Natural killer cell treated with Interleukin-12 subunit alpha and Interleukin-12 subunit beta and Interleukin-15 and Interleukin-18, amount 100 ng/mL, for 72 hours (primary cell): Measurements from ENCODE around the gene HOXC9. TPM values are rescaled to one million over a fixed set of nuclear protein-coding genes. Genes with fewer than 3 reads are reported as not detected.

ENCODE experiments used
- ATAC-seq, 2 donors: fragments of 150-1000 bp; cut with Tn5 transposase in 1 of 2; sonication (Bioruptor Pico), chemical (Tn5 transposase) in 1 of 2; 2 replicates each; pipeline ENCODE4 v1.10.0; 2021
- DNase-seq: peaks from one replicate; pipeline ENCODE4 v3.0.0; 2022; ENCODE audit warnings: low spot score
- H3K27ac Mint-ChIP-seq, 2 donors: 1 replicate in 1 of 2; 2 replicates in 1 of 2; pipeline ENCODE4 v1.8.0; 2022; ENCODE audit warnings: mixed read lengths in 2 of 2, mild to moderate bottlenecking in 1 of 2, moderate library complexity in 1 of 2
- H3K27me3 Mint-ChIP-seq, 2 donors: 1 replicate in 1 of 2; 2 replicates in 1 of 2; pipeline ENCODE4 v1.8.0; 2022; ENCODE audit warnings: mixed read lengths in 2 of 2
- H3K36me3 Mint-ChIP-seq: one replicate; pipeline ENCODE4 v1.8.0; 2022; ENCODE audit warnings: mixed read lengths
- H3K4me1 Mint-ChIP-seq, 2 donors: 1 replicate in 1 of 2; 2 replicates in 1 of 2; pipeline ENCODE4 v1.8.0; 2022; ENCODE audit warnings: low read depth in 2 of 2, mixed read lengths in 2 of 2, mild to moderate bottlenecking in 1 of 2
- H3K4me3 Mint-ChIP-seq: one replicate; pipeline ENCODE4 v1.8.0; 2022; ENCODE audit warnings: mixed read lengths
- H3K9me3 Mint-ChIP-seq: 2 replicates; pipeline ENCODE4 v1.8.0; 2022; ENCODE audit warnings: mixed read lengths
- total RNA-seq, 2 donors: library from RNA; stranded (reverse); gene quantifications; one replicate each; pipeline ENCODE4 v1.2.3, GENCODE V29; 2022

HOXC9 gene
- total RNA-seq, 2 donors from 2014 or later, result not detected

DNA sequence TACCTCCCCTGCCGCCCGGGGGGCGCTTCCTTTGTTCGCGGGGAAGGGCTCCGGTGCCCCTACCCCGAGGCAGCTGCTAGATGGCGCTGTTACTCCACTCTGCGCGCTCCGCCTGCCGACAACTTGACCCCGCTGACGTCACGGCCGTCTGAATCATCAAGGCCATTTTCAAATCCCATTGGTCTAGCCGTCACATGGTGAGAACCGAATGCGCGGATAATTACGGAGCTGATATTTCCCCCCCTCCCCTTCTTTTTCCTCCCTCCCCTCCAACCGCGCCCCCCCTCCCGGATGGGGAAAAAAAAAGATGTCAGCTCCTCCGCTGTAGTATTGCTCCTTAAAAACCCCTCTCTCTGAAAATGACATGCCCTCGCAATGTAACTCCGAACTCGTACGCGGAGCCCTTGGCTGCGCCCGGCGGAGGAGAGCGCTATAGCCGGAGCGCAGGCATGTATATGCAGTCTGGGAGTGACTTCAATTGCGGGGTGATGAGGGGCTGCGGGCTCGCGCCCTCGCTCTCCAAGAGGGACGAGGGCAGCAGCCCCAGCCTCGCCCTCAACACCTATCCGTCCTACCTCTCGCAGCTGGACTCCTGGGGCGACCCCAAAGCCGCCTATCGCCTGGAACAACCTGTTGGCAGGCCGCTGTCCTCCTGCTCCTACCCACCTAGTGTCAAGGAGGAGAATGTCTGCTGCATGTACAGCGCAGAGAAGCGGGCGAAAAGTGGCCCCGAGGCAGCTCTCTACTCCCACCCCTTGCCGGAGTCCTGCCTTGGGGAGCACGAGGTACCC, 14.9 kb upstream of the HOXC9 start, which contains the start of gene HOXC10:
TSS of gene HOXC10 (plus strand) at position 246 of the 791 bp plus-strand sequence. CDS start at position 360, 114 bp downstream.
- peak; percentile 87 for DNase-seq
- no peaks in the 10 kb centered on the region for H3K9me3 Mint-ChIP-seq
- H3K36me3 Mint-ChIP-seq, result no peaks in the 10 kb centered on the region
- peak; percentile 79 to 91 for ATAC-seq
- H3K27ac Mint-ChIP-seq, result no peak within 1 kb of the TSS
- H3K4me1 Mint-ChIP-seq, result peaks cover 25 to 28% of the 10 kb centered on the region in 2 donors
- peak within 1 kb of the TSS; percentile 65 for H3K4me3 Mint-ChIP-seq
- H3K27me3 Mint-ChIP-seq, result peaks cover 75 to 85% of the 10 kb centered on the region in 2 donors

DNA sequence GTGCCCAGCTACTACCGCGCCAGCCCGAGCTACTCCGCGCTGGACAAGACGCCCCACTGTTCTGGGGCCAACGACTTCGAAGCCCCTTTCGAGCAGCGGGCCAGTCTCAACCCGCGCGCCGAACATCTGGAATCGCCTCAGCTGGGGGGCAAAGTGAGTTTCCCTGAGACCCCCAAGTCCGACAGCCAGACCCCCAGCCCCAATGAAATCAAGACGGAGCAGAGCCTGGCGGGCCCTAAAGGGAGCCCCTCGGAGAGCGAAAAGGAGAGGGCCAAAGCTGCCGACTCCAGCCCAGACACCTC, 14.3 kb upstream of the HOXC9 start:
- ATAC-seq (no peak), DNase-seq (no peak)
- Mint-ChIP-seq H3K36me3 (no peaks in the 10 kb centered on the region), H3K9me3 (no peaks in the 10 kb centered on the region), H3K27ac (no peak overlapping the region), H3K4me1 (peaks cover 30% of the 10 kb centered on the region in 2 donors), H3K4me3 (peak overlapping the region; percentile 65), H3K27me3 (peaks cover 75 to 85% of the 10 kb centered on the region in 2 donors)

DNA sequence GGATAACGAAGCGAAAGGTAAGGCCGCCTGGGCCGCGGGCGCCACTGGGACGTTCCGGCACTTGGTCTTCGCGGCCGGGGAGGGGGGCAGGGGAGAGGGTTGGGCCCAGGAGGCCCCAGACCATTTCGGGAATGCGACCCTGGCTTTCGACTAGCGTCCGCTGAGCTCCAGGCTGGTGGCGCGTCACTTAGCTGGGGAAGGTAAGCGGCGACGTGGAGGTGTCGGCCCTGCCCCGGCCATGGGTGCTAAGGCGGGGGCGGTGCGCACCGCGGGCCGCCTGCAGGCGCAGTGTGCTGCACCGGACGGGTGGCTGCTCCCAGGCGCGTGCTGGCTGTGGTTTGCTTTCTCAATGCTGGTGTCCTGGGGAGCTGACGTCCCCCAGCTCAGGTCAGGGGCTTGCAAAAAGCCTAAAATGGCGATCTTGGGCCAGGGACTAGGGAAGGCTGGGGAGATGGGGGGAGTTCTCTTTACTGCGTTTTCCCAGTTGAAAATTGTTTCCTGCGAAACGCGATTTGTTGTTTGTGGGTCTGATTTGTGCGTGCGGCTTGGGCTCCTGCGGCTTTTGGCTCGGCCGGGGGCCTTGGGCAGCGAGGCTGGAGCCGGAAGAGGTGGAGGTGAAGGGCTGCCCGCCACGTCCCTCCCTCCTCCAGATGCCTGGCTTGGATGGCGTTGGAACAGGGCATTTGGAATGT, 13.8 kb upstream of the HOXC9 start:
- no peaks in the 10 kb centered on the region for H3K9me3 Mint-ChIP-seq
- peaks cover 75 to 85% of the 10 kb centered on the region in 2 donors for H3K27me3 Mint-ChIP-seq
- H3K4me3 Mint-ChIP-seq, result peak overlapping the region; percentile 39
- H3K36me3 Mint-ChIP-seq, result no peaks in the 10 kb centered on the region
- peak; percentile 62 to 70 for ATAC-seq
- DNase-seq, result no peak
- no peak overlapping the region for H3K27ac Mint-ChIP-seq
- H3K4me1 Mint-ChIP-seq, result peaks cover 30 to 34% of the 10 kb centered on the region in 2 donors

DNA sequence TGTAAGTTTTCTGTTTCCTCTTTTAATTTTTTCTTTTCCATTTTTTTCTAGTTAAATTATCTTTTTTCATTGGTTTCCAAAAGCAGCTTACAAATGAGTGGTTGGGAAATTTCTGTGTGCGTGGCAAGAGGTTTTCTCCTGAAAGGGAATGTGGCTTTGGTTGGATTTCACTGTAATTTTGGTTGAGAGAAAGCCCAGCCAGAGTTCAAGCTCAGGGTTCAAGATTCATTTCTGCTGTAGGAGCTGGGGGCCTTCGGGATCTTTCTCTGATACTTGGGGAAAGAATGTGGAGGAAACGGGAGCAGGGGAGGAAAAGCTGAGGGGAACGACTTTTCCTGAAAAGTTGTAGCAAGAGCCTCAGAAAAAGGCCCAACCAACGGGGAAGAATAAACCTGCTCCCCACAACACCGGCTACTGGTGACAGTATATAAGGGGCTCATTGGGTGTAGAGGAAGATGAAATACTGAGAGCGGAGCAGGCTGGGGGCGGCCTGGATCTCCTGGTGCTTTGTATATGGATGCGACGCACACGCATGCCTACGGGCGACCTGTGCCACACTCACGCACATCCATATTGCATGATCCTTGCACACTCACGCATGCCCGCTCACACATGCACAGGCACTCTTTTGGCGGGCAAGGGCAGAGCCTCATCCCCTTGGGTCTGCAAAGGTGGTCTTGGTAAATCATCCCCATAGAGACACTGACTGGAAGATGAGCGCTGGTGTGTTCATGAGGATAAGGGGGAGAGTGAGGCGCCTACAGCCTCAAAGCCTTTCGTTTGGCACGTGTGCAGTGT, 13.1 kb upstream of the HOXC9 start:
- Mint-ChIP-seq H3K36me3 (no peaks in the 10 kb centered on the region), H3K27ac (no peak overlapping the region), H3K9me3 (no peaks in the 10 kb centered on the region), H3K27me3 (peaks cover 71 to 85% of the 10 kb centered on the region in 2 donors), H3K4me1 (peaks cover 30 to 34% of the 10 kb centered on the region in 2 donors), H3K4me3 (peak overlapping the region; percentile 17)
- DNase-seq (no peak), ATAC-seq (no peak)

DNA sequence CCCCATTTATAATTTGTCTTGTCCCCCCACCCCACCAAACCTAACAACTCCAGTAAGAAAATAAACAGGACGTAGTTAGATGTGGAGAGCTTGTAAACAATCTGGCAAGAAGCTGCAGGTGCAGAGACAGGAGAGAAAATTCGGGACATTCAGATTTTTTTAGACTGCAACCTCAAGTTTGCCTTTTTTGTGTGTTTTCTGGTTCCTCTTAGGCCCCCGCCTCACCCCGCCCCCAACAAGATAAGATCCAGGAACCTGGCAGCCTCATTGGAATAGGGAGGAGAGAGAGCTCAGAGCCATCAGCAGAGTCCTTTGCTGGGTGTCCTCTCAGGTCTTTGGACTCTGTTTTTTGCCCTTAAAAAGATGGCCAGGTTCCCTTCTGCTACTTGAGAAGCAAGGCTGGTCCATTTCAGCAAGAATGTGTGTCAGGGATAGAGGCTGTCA, 12.2 kb upstream of the HOXC9 start:
- H3K27me3 Mint-ChIP-seq, result peaks cover 73 to 88% of the 10 kb centered on the region in 2 donors
- H3K4me3 Mint-ChIP-seq, result no peak overlapping the region
- H3K9me3 Mint-ChIP-seq, result no peaks in the 10 kb centered on the region
- no peak overlapping the region for H3K27ac Mint-ChIP-seq
- no peak for DNase-seq
- no peaks in the 10 kb centered on the region for H3K36me3 Mint-ChIP-seq
- H3K4me1 Mint-ChIP-seq, result peaks cover 30 to 34% of the 10 kb centered on the region in 2 donors
- ATAC-seq, result no peak

DNA sequence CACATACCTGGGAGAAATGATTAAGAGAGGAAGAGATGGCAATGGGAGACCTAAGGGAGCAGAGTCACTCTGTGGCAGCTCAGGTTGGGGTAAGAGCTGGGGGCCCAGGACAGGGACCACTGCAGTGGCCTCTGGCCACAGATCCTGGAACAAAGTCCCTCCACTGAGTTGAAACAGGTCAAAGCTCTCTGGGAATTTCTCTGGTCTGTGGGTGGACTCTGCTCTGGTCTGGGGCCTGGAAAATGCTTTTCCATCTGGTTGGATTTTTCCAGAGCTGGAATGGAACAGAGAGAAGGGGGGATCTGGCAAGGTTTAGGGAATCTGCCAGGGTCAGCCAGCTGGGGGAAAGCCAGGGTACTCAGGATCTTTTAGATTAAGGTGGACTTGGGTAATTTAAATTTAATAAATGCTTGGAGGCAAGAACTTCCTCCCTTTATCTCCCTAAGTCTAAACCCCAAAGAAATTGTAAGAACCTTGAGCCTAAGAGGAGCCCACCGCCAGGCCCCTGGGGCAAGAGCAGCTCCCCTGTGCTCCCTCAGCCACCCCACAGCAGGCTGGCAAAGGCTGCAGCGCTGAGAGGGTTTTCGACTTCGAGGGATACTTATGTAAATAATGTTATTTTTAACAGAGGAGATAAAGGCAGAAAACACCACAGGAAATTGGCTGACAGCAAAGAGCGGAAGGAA, 11.3 kb upstream of the HOXC9 start:
- no peaks in the 10 kb centered on the region for H3K36me3 Mint-ChIP-seq
- H3K27ac Mint-ChIP-seq, result no peak overlapping the region
- ATAC-seq (no peak), DNase-seq (no peak)
- peaks cover 30 to 38% of the 10 kb centered on the region in 2 donors for H3K4me1 Mint-ChIP-seq
- H3K27me3 Mint-ChIP-seq, result peaks cover 73 to 87% of the 10 kb centered on the region in 2 donors
- H3K4me3 Mint-ChIP-seq, result peak overlapping the region; percentile 9
- no peaks in the 10 kb centered on the region for H3K9me3 Mint-ChIP-seq

DNA sequence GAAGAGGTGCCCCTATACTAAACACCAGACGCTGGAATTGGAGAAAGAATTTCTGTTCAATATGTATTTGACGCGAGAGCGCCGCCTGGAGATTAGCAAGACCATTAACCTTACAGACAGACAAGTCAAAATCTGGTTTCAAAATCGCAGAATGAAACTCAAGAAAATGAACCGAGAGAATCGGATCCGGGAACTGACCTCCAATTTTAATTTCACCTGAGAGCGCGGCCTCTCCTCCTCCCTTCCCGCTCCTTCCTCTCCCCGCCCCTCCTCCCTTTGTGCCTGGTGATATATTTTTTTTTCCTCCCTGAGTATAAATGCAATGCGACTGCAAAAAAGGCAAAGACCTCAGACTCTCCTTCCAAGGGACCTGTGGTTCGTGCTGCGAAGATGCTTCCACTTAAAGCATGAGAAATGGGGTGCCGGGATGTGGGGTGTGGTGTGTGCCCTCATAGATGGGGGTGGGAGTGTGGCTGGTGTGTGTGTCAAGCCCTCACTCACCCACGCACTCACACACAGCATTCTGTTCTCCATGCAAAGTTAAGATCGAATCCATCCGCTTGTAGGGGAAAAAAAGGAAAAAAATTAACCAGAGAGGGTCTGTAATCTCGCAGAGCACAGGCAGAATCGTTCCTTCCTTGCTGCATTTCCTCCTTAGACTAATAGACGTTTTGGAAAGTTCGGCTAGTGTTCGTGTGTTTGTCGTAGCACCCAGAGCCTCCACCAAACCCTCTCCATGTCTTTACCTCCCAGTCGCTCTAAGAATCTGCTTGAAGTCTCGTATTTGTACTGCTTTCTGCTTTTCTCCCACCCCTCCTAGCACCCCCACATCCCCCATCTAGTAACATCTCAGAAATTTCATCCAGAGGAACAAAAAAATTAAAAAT, 10.5 kb upstream of the HOXC9 start:
- H3K4me1 Mint-ChIP-seq, result peaks cover 30 to 41% of the 10 kb centered on the region in 2 donors
- H3K27ac Mint-ChIP-seq, result no peak overlapping the region
- peak overlapping the region; percentile 9 for H3K4me3 Mint-ChIP-seq
- no peaks in the 10 kb centered on the region for H3K9me3 Mint-ChIP-seq
- ATAC-seq (no peak), DNase-seq (no peak)
- peaks cover 78 to 94% of the 10 kb centered on the region in 2 donors for H3K27me3 Mint-ChIP-seq
- no peaks in the 10 kb centered on the region for H3K36me3 Mint-ChIP-seq

DNA sequence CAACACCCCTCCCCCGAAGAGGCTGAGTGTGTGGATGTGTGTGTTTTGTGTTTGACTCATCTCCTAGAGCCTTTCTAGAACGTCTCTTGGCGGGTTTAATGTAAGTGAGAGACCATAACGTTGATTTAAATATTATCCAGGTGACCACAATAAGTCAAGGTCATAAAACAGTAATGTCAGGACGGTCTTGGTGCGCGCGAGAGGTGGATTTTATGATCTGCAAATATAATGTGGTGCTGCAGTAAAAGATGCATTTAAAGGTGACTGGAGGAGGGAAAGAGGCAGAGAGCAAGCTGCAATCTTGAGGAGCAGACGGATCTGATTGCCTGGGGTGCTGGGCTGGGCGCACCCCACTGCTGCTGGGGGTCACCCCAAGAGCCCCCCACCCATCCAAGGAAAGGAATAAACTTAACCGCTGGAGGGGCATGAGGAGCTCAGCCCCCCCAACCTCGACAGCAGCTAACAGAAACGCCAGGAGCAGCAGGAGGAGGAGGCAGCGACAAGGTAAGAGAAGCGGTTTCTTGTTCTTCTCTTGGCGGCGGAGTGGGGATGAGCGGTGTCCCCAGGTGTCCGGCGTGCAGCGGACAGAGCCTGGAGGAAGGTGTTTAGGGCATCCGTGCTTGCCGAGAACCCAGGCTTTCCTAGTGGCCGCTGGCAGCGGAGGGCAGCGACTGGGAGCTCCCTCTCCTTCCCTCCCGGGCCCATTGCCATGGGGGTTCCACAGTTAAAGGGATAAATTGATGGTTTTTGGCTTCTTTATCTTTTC, 9.5 kb upstream of the HOXC9 start:
- ATAC-seq (no peak), DNase-seq (no peak)
- Mint-ChIP-seq H3K27me3 (peaks cover 77 to 94% of the 10 kb centered on the region in 2 donors), H3K27ac (no peak overlapping the region), H3K4me1 (peaks cover 38 to 43% of the 10 kb centered on the region in 2 donors), H3K36me3 (no peaks in the 10 kb centered on the region), H3K9me3 (no peaks in the 10 kb centered on the region), H3K4me3 (peak overlapping the region; percentile 9)

DNA sequence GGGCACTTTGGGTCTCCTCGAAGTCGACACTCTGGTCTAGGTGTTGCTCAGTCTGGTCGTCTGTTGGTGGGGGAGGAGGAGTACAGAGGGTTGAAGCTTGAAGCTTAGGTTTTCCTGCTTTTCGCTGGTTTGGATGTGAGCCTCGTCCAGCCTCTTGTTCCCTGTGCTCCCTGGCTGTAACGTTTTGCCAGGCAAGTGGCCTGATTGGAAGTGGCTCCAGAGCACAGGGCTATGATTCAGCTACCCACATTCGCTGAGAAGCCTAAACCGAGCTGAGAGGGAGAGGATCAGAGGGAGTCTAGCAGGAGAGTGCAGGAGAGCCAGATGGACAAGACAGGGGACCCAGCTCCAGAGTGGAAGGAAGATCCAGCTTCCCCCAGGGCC, 8.9 kb upstream of the HOXC9 start:
- H3K36me3 Mint-ChIP-seq, result no peaks in the 10 kb centered on the region
- no peaks in the 10 kb centered on the region for H3K9me3 Mint-ChIP-seq
- no peak overlapping the region for H3K27ac Mint-ChIP-seq
- H3K27me3 Mint-ChIP-seq, result peaks cover 80 to 98% of the 10 kb centered on the region in 2 donors
- peaks cover 44 to 46% of the 10 kb centered on the region in 2 donors for H3K4me1 Mint-ChIP-seq
- H3K4me3 Mint-ChIP-seq, result no peak overlapping the region
- ATAC-seq (no peak), DNase-seq (no peak)

DNA sequence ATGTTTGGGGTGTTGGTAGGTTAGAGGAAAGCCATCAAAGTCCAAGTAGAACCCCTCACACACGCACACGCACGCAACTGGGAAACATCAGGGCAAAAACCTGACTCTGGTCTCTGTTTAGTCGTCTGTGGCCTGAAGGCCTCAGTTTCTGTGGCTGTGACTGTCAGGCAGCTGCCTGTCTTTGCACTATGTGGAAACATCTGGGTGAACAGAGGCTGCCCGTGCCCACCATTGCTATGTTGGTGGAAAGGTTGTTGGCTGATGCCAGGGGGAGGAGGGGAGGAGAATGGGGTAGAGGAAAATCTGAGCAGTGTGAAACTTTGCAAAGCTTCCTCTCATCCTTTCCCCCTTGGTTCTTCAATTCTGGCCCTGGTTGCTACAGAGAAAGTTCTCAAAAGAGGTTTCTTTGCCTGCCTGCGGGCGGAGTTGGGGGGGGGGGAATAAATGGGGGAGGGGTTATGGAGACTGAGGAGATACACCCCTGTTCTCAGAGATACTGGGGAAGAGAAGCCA, 7.5 kb upstream of the HOXC9 start:
- H3K9me3 Mint-ChIP-seq, result no peaks in the 10 kb centered on the region
- H3K36me3 Mint-ChIP-seq, result no peaks in the 10 kb centered on the region
- no peak overlapping the region for H3K4me3 Mint-ChIP-seq
- no peak for DNase-seq
- H3K27ac Mint-ChIP-seq, result no peak overlapping the region
- ATAC-seq, result no peak
- H3K27me3 Mint-ChIP-seq, result peaks cover 76 to 89% of the 10 kb centered on the region in 2 donors
- peaks cover 36 to 47% of the 10 kb centered on the region in 2 donors for H3K4me1 Mint-ChIP-seq

DNA sequence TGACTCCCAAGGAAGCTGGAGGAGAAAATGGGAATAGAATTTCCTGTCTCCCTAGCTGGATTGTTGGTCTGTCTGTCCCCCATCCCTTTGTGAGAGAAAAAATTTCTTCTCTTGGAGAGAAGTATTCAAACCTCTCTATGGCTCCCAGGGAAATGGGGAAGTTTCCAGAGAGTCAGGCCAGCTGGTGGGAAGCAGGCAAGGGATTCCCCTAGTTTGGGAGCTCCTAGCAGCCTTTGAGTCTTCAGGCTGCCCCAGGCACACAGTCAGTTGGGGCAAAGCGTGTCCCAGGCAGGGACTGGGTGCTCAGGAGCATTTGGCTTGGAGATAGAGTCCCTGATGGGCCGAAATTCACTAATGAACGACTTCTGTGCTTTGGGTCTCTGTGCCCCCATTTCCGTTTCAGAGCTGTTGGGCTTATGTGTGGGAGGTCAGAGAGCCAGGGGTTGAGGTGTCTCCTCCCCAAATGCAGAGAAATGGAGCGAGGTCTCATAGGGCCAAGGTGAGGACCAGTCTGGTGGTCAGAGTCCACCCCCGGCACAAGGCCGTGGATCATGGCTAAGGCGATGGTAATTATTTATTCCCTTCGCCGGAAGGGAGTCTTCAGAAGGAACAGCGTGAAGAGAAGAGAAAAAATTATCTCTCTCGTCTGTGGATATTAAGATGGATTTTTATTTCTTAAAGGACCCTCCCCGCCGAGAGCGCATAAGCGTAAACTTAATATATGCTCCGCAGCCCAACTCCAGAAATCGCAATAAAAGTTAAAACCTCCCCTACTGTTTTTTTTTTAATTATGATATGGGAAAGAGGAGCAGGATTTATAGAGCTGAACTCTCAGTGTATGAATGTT, 6.6 kb upstream of the HOXC9 start:
- DNase-seq, result no peak
- no peaks in the 10 kb centered on the region for H3K36me3 Mint-ChIP-seq

More for the DNA sequence above, 6.6 kb upstream of the HOXC9 start:
- Mint-ChIP-seq H3K4me1 (peaks cover 40 to 49% of the 10 kb centered on the region in 2 donors), H3K4me3 (peak overlapping the region; percentile 57), H3K27ac (peak overlapping the region in 1 of 2 donors; percentile 60), H3K9me3 (no peaks in the 10 kb centered on the region), H3K27me3 (peaks cover 78 to 89% of the 10 kb centered on the region in 2 donors)
- ATAC-seq, result no peak
